Measurements from ENCODE around the gene PCDHB15.

Gene PCDHB15

DNA sequence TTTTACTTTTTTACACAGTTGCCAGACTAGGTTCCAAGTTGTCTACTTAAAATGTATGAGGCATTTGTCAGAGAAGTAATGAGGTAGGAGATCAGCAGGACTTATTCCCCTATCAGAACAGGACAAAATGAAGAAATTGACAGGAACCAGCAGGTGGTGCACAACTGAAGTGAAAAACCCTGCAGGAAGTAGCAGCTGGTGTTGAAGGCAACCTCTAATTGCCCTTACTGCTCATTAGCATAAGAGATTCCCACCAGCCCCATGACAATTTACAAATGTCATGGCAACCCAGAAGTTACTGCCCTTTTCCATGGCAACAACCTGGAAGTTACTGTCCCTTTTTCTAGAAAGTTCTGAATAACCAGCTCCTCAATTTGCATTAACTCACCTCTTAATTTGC is 5.4 kb downstream of the PCDHB15 start:
- DNase-seq (ENCODE audit: low spot score), result no peak

DNA sequence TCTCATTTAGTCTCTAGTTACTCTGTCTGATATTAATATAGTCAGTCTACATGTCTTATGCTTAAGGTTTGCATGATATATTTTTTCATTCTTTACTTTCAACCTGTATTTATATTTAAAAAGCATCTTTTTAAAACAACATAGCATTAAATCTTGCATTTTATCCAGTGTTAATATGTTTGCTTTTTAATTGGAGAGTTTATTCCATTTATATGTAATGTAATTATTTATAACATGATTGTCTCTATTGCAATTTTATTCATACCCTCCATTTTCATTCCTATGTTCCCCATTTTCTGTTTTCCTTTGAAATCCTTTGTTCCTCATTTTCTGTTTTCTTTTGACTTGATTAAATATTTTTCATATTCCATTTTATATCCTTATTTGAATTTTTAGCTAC is 13.3 kb downstream of the PCDHB15 start:
- no peak for DNase-seq (ENCODE audit: low spot score)

DNA sequence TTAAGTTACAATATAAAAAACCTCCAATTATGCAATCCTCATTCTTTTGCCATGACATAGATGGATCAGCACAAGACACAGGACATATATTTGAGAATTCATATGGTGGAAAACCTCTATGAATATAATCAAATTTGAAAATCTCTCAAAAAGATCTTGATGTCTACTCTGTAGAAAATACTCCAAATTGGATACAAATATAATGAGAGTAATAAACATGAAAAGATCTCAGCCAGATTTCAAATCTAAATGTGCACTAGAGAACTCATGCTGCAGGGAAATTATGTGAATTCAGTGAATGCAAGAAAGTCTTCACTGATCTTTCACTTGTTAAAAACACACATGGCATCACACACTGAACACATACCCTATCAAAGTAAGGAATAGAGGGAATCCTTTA is 13.8 kb downstream of the PCDHB15 start:
- DNase-seq (ENCODE audit: low spot score), result no peak

DNA sequence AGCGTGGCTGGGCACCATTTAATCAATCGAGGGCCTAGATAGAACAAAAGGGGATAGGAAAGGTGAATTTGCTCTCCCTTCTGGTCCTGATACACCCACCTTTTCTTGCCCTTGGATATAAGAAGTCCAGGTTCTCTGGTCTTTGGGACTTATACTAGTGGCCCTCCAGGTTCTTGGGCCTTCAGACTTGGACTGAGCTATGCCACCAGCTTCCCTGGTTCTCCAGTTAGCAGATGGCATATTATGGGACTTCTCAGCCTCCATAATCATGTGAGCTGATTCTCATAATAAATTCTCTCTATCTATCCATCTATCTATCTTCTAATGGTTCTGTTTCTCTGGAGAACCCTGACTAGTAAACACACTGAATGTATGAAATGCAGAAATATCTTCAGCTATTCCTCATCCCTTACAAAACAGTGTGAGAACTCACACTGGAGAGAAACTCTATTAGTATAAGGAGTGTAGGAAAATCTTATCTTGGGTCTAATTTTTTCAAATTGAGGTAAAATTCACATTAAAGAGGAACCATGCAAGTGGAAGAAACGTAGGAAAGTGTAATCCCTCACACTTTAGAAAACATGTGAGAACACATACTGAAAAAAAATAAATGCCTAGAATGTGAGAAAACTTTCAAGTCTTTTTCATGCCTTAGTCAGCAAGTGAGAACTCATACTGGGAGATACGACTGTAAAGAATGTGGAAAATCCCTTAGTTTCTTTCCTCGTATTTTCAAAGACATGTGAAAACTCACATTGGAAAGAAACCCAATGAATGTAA is 15.5 kb downstream of the PCDHB15 start:
- DNase-seq (ENCODE audit: low spot score), result no peak

DNA sequence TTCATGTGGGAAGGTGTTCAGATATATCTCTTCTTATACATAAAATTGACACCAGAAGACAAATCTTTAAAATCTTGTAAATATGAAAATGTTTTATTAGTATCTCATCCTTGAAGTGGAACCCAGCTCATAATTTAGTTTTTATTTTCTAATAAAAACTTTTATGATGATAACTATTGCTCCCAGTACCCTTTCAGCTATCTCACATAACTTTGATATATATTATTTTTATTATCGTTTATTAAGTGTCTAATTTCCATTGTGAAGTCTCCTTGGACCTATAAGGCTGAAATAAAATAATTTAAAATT is 16.0 kb downstream of the PCDHB15 start:
- no peak for DNase-seq (ENCODE audit: low spot score)

DNA sequence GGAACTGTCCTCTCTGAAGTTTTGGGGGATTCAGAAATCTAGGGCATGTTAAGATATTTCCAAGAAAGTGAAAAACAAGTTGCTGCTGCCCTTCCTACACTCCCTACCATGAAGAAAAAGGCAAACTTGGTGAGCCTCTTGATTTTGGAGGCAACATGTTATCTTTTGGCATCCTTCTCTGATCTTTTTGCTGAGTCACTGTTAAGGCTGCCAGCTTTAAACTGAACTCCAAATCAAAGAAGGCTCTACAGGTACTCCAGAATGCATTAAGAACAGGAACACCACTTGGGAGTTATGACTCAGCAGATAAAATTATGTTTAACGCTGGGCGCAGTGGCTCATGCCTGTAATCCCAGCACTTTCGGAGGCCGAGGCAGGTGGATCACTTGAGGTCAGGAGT is 24.0 kb downstream of the PCDHB15 start:
- DNase-seq (ENCODE audit: low spot score), result no peak

DNA sequence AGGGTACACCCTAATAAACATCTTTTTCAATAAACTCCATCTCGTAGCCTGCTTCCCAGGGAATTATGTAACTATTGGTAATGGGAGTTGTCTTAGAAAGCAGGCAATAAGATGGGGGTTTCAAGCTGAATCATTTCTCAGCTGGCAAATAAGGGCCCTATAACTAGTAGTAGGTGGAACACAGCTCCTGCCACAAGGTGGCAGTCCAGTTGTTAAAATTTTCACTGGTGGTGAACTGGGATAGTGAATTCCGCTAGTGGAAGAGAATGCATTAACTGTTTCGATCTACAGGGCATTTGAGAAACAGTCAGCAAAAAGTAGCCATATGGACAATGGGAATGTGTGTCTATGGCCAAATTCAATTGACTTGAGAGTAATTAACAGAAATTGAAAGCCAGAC is 27.7 kb downstream of the PCDHB15 start:
- DNase-seq (ENCODE audit: low spot score), result no peak

DNA sequence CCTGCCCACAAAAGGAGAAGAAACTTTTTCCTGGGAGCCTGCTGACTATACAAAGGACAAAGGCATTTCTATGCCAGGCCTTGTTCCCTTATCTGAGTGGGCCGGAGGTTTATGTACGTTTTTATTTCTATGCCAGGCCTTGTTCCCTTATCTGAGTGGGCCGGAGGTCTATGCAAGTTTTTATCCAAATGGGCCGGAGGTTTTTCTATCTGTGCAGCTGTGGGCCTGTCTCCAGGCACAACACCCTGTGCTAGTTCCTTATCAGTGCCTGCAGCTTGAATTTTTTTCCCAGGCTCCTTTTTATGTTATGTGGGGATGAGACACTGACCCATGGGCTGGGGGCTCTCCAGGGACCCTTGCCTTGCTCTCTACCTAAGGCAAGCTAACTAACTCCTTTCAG is 53.2 kb downstream of the PCDHB15 start:
- DNase-seq (ENCODE audit: low spot score), result no peak

Measured in hepatic stellate cell (primary cell).